Measurements from ENCODE around the gene FRMD8. TPM values are rescaled to one million over a fixed set of nuclear protein-coding genes. Genes with fewer than 3 reads are reported as not detected.

Gene FRMD8
- total RNA-seq, 1 donor from 2014 or later = 23.5 TPM

GRCh38 chr11:65444314-65445051 lies 58.0 kb downstream of the FRMD8 start:
- Mint-ChIP-seq H3K27me3 (ENCODE audit: low read depth) (no peaks in the 10 kb centered on the region), H3K4me1 (peaks cover 24% of the 10 kb centered on the region), H3K36me3 (peaks cover 21% of the 10 kb centered on the region), H3K4me3 (no peak overlapping the region), H3K27ac (peak overlapping the region; percentile 44), H3K9me3 (peaks cover 3% of the 10 kb centered on the region)
- no peak for DNase-seq (ENCODE audit: low spot score in 2 of 2, unreplicated experiment in 2 of 2)
- TF ChIP-seq, protein P1, sequence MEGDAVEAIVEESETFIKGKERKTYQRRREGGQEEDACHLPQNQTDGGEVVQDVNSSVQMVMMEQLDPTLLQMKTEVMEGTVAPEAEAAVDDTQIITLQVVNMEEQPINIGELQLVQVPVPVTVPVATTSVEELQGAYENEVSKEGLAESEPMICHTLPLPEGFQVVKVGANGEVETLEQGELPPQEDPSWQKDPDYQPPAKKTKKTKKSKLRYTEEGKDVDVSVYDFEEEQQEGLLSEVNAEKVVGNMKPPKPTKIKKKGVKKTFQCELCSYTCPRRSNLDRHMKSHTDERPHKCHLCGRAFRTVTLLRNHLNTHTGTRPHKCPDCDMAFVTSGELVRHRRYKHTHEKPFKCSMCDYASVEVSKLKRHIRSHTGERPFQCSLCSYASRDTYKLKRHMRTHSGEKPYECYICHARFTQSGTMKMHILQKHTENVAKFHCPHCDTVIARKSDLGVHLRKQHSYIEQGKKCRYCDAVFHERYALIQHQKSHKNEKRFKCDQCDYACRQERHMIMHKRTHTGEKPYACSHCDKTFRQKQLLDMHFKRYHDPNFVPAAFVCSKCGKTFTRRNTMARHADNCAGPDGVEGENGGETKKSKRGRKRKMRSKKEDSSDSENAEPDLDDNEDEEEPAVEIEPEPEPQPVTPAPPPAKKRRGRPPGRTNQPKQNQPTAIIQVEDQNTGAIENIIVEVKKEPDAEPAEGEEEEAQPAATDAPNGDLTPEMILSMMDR (IDR thresholded peaks at IDR 0.05; ENCODE audit: unreplicated experiment) = no peak

DNA sequence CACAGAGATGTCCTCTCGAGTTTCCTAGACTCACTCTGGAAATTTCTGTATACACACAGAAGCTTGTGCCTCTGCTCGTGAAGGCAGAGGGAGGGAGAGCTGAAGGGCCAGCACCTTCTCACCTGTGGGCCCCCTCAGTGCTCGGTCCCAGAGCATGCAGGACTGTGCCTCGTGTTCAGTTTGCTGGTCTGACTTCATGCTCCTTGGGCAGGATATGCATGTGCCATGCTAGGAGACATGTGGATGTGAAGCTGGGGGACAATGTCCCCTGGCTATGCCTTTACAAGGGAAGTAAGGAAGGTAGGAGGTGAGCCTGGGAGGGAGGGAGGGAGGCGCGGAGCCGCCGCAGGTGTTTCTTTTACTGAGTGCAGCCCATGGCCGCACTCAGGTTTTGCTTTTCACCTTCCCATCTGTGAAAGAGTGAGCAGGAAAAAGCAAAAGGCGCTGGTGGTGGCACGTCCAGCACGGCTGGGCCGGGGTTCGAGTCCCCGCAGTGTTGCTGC lies 58.7 kb downstream of the FRMD8 start:
- H3K27me3 Mint-ChIP-seq (ENCODE audit: low read depth) = no peaks in the 10 kb centered on the region
- TF ChIP-seq, protein P1 (IDR thresholded peaks at IDR 0.05; ENCODE audit: unreplicated experiment) = no peak
- H3K27ac Mint-ChIP-seq = peak overlapping the region; percentile 44
- H3K36me3 Mint-ChIP-seq = peaks cover 22% of the 10 kb centered on the region
- peaks cover 24% of the 10 kb centered on the region for H3K4me1 Mint-ChIP-seq
- H3K9me3 Mint-ChIP-seq = peaks cover 3% of the 10 kb centered on the region
- DNase-seq (ENCODE audit: low spot score in 2 of 2, unreplicated experiment in 2 of 2) = no peak
- H3K4me3 Mint-ChIP-seq = no peak overlapping the region

- Mint-ChIP-seq H3K9me3 (peaks cover 3% of the 10 kb centered on the region), H3K27me3 (ENCODE audit: low read depth) (no peaks in the 10 kb centered on the region), H3K27ac (peak overlapping the region; percentile 43), H3K4me1 (peaks cover 23% of the 10 kb centered on the region), H3K4me3 (no peak overlapping the region), H3K36me3 (peaks cover 21% of the 10 kb centered on the region)
- TF ChIP-seq, protein P1 (IDR thresholded peaks at IDR 0.05; ENCODE audit: unreplicated experiment) = no peak
- no peak for DNase-seq (ENCODE audit: low spot score in 2 of 2, unreplicated experiment in 2 of 2)
Measured at GRCh38 chr11:65445604-65446445, 59.4 kb downstream of the FRMD8 start.

- Mint-ChIP-seq H3K36me3 (peaks cover 17% of the 10 kb centered on the region), H3K4me1 (peaks cover 18% of the 10 kb centered on the region), H3K4me3 (no peak overlapping the region), H3K27me3 (ENCODE audit: low read depth) (no peaks in the 10 kb centered on the region), H3K27ac (peak overlapping the region; percentile 43), H3K9me3 (peaks cover 3% of the 10 kb centered on the region)
- DNase-seq (ENCODE audit: low spot score in 2 of 2, unreplicated experiment in 2 of 2) = no peak
- TF ChIP-seq, protein P1 (IDR thresholded peaks at IDR 0.05; ENCODE audit: unreplicated experiment) = no peak
Measured at GRCh38 chr11:65446446-65447277, 60.2 kb downstream of the FRMD8 start.

GRCh38 chr11:65448074-65448417 lies 61.6 kb downstream of the FRMD8 start:
- Mint-ChIP-seq H3K27me3 (ENCODE audit: low read depth) (no peaks in the 10 kb centered on the region), H3K4me1 (peaks cover 10% of the 10 kb centered on the region), H3K9me3 (peaks cover 3% of the 10 kb centered on the region), H3K36me3 (peaks cover 17% of the 10 kb centered on the region), H3K27ac (no peak overlapping the region), H3K4me3 (no peak overlapping the region)
- TF ChIP-seq, protein P1 (IDR thresholded peaks at IDR 0.05; ENCODE audit: unreplicated experiment) = no peak
- DNase-seq (ENCODE audit: low spot score in 2 of 2, unreplicated experiment in 2 of 2) = no peak
